ENCODE measurements around the gene SPTLC2. TPM values are rescaled to one million over a fixed set of nuclear protein-coding genes. Genes with fewer than 3 reads are reported as not detected.

SPTLC2 gene
- total and polyA plus RNA-seq, 2 of the 13 experiments (the other 11 are each of a cell fraction or from before 2014, with no cell fraction given): 17.4 to 17.5 TPM

DNA sequence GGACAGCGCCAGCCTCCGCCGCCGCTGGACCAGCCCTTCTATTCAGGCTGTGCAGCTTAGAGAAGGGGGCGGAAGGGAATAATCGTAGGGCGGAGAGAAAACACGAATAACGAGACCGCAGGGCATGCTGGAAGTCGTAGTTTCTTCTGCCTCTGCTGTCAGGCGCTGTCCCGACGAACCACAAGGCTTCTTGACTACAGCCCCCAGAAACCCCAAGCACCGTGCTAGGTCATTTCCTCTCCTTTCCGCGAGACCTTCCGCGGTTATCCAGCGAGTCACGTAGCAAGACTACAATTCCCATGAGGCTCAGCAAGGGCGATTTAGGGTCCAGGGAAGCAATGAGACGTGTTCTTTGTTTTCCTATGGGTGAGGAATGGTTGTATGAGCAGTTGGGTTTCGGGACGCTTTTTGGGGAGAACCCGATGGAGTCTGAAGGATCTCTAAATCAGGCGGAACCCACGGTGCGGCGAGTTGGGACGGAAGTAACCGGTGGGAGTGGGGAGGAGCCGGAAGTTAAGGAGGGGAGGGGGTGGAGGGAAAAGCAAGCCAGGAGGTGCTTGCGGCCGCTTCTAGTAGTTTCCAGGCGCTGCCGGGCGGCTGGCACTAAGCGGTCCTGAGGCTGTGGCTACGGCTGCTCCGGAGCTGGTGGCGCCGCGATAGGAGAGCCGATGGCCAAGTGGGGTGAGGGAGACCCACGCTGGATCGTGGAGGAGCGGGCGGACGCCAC is 158.8 kb downstream of the SPTLC2 start, which contains the start of the genes AHSA1 and VIPAS39 (continued):
- TF ChIP-seq SAFB2 (CRISPR knock-in tag; IDR thresholded peaks at IDR 0.05; ENCODE audit: borderline replicate concordance, low read depth): peak; percentile 76; the same call in 1 of the 2 replicates
- TF ChIP-seq PAF1 (CRISPR knock-in tag; IDR thresholded peaks at IDR 0.05): no peak
- TF ChIP-seq SOX13 (IDR thresholded peaks at IDR 0.05): no peak
- peak in 1 of 2 experiments; percentile 12; a peak in 1 of 4 replicates for TF ChIP-seq SOX13 (CRISPR knock-in tag; conservative IDR thresholded peaks at IDR 0.05 in 1 of 2, IDR thresholded peaks at IDR 0.05 in 1 of 2)
- peak; percentile 52 for TF ChIP-seq NFYB (CRISPR knock-in tag; IDR thresholded peaks at IDR 0.05)
- TF ChIP-seq ATF1 (CRISPR knock-in tag; IDR thresholded peaks at IDR 0.05): peak; percentile 92
- TF ChIP-seq, protein P1, sequence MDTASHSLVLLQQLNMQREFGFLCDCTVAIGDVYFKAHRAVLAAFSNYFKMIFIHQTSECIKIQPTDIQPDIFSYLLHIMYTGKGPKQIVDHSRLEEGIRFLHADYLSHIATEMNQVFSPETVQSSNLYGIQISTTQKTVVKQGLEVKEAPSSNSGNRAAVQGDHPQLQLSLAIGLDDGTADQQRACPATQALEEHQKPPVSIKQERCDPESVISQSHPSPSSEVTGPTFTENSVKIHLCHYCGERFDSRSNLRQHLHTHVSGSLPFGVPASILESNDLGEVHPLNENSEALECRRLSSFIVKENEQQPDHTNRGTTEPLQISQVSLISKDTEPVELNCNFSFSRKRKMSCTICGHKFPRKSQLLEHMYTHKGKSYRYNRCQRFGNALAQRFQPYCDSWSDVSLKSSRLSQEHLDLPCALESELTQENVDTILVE (CRISPR knock-in tag; IDR thresholded peaks at IDR 0.05): no peak
- TF ChIP-seq, protein P2, sequence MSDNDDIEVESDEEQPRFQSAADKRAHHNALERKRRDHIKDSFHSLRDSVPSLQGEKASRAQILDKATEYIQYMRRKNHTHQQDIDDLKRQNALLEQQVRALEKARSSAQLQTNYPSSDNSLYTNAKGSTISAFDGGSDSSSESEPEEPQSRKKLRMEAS (IDR thresholded peaks at IDR 0.05): peak; percentile 60
- TF ChIP-seq ZNF839 (CRISPR knock-in tag; IDR thresholded peaks at IDR 0.05; ENCODE audit: borderline replicate concordance): peak; percentile 38; the same call in 1 of the 2 replicates
- TF ChIP-seq, protein P3, sequence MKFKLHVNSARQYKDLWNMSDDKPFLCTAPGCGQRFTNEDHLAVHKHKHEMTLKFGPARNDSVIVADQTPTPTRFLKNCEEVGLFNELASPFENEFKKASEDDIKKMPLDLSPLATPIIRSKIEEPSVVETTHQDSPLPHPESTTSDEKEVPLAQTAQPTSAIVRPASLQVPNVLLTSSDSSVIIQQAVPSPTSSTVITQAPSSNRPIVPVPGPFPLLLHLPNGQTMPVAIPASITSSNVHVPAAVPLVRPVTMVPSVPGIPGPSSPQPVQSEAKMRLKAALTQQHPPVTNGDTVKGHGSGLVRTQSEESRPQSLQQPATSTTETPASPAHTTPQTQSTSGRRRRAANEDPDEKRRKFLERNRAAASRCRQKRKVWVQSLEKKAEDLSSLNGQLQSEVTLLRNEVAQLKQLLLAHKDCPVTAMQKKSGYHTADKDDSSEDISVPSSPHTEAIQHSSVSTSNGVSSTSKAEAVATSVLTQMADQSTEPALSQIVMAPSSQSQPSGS (CRISPR knock-in tag; IDR thresholded peaks at IDR 0.05): 0 out of 2 replicates have a peak, but pooled peaks have one; percentile 16
- TF ChIP-seq SAP130 (CRISPR knock-in tag; IDR thresholded peaks at IDR 0.05; ENCODE audit: low read depth): peak; percentile 69
- no peak for TF ChIP-seq MAFF (IDR thresholded peaks at IDR 0.05; ENCODE audit: low read depth, low read length)
- TF ChIP-seq ELF3 (CRISPR knock-in tag; IDR thresholded peaks at IDR 0.05): peak; percentile 24
- TF ChIP-seq SMAD9 (CRISPR knock-in tag; IDR thresholded peaks at IDR 0.05): 0 out of 2 replicates have a peak, but pooled peaks have one; percentile 64
- no peak for TF ChIP-seq NR2F6 (IDR thresholded peaks at IDR 0.05)
- TF ChIP-seq NR2F6 (CRISPR knock-in tag; IDR thresholded peaks at IDR 0.05): no peak
- peak; percentile 46; the same call in 1 of the 2 replicates for TF ChIP-seq ZNF558 (CRISPR knock-in tag; IDR thresholded peaks at IDR 0.05; ENCODE audit: borderline replicate concordance)
- TF ChIP-seq ZNF501 (CRISPR knock-in tag; IDR thresholded peaks at IDR 0.05): peak; percentile 87
- no peak; the same call in 1 of the 2 replicates for TF ChIP-seq ZSCAN31 (CRISPR knock-in tag; IDR thresholded peaks at IDR 0.05; ENCODE audit: low read depth)
- 0 out of 2 replicates have a peak, but pooled peaks have one; percentile 44 for TF ChIP-seq ZNF136 (CRISPR knock-in tag; IDR thresholded peaks at IDR 0.05; ENCODE audit: low read depth)
- TF ChIP-seq, protein P4, sequence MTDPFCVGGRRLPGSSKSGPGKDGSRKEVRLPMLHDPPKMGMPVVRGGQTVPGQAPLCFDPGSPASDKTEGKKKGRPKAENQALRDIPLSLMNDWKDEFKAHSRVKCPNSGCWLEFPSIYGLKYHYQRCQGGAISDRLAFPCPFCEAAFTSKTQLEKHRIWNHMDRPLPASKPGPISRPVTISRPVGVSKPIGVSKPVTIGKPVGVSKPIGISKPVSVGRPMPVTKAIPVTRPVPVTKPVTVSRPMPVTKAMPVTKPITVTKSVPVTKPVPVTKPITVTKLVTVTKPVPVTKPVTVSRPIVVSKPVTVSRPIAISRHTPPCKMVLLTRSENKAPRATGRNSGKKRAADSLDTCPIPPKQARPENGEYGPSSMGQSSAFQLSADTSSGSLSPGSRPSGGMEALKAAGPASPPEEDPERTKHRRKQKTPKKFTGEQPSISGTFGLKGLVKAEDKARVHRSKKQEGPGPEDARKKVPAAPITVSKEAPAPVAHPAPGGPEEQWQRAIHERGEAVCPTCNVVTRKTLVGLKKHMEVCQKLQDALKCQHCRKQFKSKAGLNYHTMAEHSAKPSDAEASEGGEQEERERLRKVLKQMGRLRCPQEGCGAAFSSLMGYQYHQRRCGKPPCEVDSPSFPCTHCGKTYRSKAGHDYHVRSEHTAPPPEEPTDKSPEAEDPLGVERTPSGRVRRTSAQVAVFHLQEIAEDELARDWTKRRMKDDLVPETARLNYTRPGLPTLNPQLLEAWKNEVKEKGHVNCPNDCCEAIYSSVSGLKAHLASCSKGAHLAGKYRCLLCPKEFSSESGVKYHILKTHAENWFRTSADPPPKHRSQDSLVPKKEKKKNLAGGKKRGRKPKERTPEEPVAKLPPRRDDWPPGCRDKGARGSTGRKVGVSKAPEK (CRISPR knock-in tag; IDR thresholded peaks at IDR 0.05; ENCODE audit: borderline replicate concordance): no peak
- TF ChIP-seq TAF15 (IDR thresholded peaks at IDR 0.05; ENCODE audit: low read depth, low read length, poor library complexity, severe bottlenecking): no peak
- peak; percentile 69; the same call in 1 of the 2 replicates for TF ChIP-seq YEATS2 (CRISPR knock-in tag; IDR thresholded peaks at IDR 0.05; ENCODE audit: borderline replicate concordance)
- no peak; a peak in 1 of 4 replicates for TF ChIP-seq EP300 (IDR thresholded peaks at IDR 0.05; ENCODE audit: low read depth in 2 of 2, low read length in 2 of 2)
- no peak for TF ChIP-seq EP300 (CRISPR knock-in tag; IDR thresholded peaks at IDR 0.05; ENCODE audit: borderline replicate concordance)
- 0 out of 2 replicates have a peak, but pooled peaks have one; percentile 27 for TF ChIP-seq ZNF670 (CRISPR knock-in tag; IDR thresholded peaks at IDR 0.05; ENCODE audit: borderline replicate concordance)
